Omental fat pad (tissue), 4 donors: ENCODE results near the gene FOLR3. TPM values are rescaled to one million over a fixed set of nuclear protein-coding genes. Genes with fewer than 3 reads are reported as not detected.
"Not testable (repeated sequence)": the region's sequence is repeated elsewhere in the genome, so short reads cannot be mapped to it uniquely, and the experiment has no call there.

ENCODE experiments used
- ATAC-seq: fragments of 150-250 bp; one replicate; pipeline ENCODE4 v1.9.1; 2016; ENCODE audit warnings: mild to moderate bottlenecking, moderate library complexity; ENCODE audit not compliant: low FRiP score
- DNase-seq: peaks from one replicate; pipeline ENCODE4 v3.0.0-alpha.2; 2019; ENCODE audit warnings: low spot score
- CTCF ChIP-seq, 3 donors: fragments of 450-650 bp; IDR thresholded peaks; one replicate each; pipeline ENCODE4 v1.5.1; 2016 to 2017; ENCODE audit warnings: antibody characterized with exemption in 3 of 3, mild to moderate bottlenecking in 3 of 3, moderate library complexity in 2 of 3
- total RNA-seq, 4 donors: library from RNA; depleted of rRNA; stranded (reverse); fragments of >200 nt; gene quantifications; one replicate each; pipeline ENCODE4 v1.1.0, GENCODE V29; 2016

FOLR3 gene
- total RNA-seq, 4 donors from 2014 or later, result 25.7 TPM; not detected in 3

- no peak for ATAC-seq
Observed at GRCh38 chr11:72135891-72136683, 562 bp downstream of the FOLR3 start.

GRCh38 chr11:72136684-72137262 is 1.2 kb downstream of the FOLR3 start:
- ATAC-seq (no peak), DNase-seq (no peak)
- no peak for TF ChIP-seq CTCF (IDR thresholded peaks at IDR 0.05)

More at GRCh38 chr11:72135891-72136683, 562 bp downstream of the FOLR3 start:
- TF ChIP-seq CTCF (IDR thresholded peaks at IDR 0.05), result no peak
- no peak for DNase-seq

GRCh38 chr11:72138821-72139390 is 3.4 kb downstream of the FOLR3 start:
- DNase-seq (no peak), ATAC-seq (no peak)

GRCh38 chr11:72139500-72139899 is 4.0 kb downstream of the FOLR3 start:
- TF ChIP-seq CTCF (IDR thresholded peaks at IDR 0.05), result no peak
- DNase-seq, result no peak
- no peak for ATAC-seq

More at GRCh38 chr11:72138821-72139390, 3.4 kb downstream of the FOLR3 start:
- no peak for TF ChIP-seq CTCF (IDR thresholded peaks at IDR 0.05)

- DNase-seq, result no peak
- no peak for TF ChIP-seq CTCF (IDR thresholded peaks at IDR 0.05)
- no peak for ATAC-seq
Observed at GRCh38 chr11:72140661-72141060, 5.1 kb downstream of the FOLR3 start.

GRCh38 chr11:72141066-72141465 is 5.5 kb downstream of the FOLR3 start:
- no peak for TF ChIP-seq CTCF (IDR thresholded peaks at IDR 0.05)
- no peak for ATAC-seq
- DNase-seq, result no peak

- DNase-seq, ATAC-seq: not testable (repeated sequence)
Observed at GRCh38 chr11:72142086-72142485, 6.6 kb downstream of the FOLR3 start.

- not testable (repeated sequence) for ATAC-seq
Observed at GRCh38 chr11:72142543-72142942, 7.0 kb downstream of the FOLR3 start.

More at GRCh38 chr11:72142543-72142942, 7.0 kb downstream of the FOLR3 start:
- not testable (repeated sequence) for DNase-seq
